Endodermal cell (in vitro differentiated cells): ENCODE results near the gene TBC1D32. TPM values are rescaled to one million over a fixed set of nuclear protein-coding genes. Genes with fewer than 3 reads are reported as not detected.

ENCODE experiments used
- DNase-seq: peaks from one replicate; pipeline ENCODE4 v3.0.0-alpha.2; 2017
- H3K27ac ChIP-seq: 2 replicates; pipeline ENCODE4 v1.5.1; 2013; ENCODE audit warnings: mild to moderate bottlenecking, low read depth, low read length, moderate library complexity
- H3K27me3 ChIP-seq: 2 replicates; pipeline ENCODE4 v1.6.1; 2013; ENCODE audit warnings: mild to moderate bottlenecking, low read length, moderate library complexity; ENCODE audit not compliant: insufficient read depth, control insufficient read depth, poor library complexity, severe bottlenecking
- H3K36me3 ChIP-seq: 2 replicates; pipeline ENCODE4 v1.7.0; 2013; ENCODE audit warnings: mild to moderate bottlenecking, low read length, moderate library complexity; ENCODE audit not compliant: control insufficient read depth, insufficient read depth
- H3K4me1 ChIP-seq: one replicate; pipeline ENCODE4 v1.7.0; 2013; ENCODE audit warnings: low read length; ENCODE audit not compliant: control insufficient read depth, insufficient read depth
- H3K4me3 ChIP-seq: 2 replicates; pipeline ENCODE4 v1.5.1; 2013; ENCODE audit warnings: mild to moderate bottlenecking, low read length, moderate library complexity
- H3K9ac ChIP-seq: 2 replicates; pipeline ENCODE4 v1.6.1; 2013; ENCODE audit warnings: mild to moderate bottlenecking, low read length, moderate library complexity; ENCODE audit not compliant: poor library complexity, severe bottlenecking; ENCODE audit errors: extremely low read depth
- H3K9me3 ChIP-seq: 2 replicates; pipeline ENCODE4 v1.6.1; 2013; ENCODE audit warnings: mild to moderate bottlenecking, low read length, moderate library complexity; ENCODE audit not compliant: control insufficient read depth
- H3K27ac Mint-ChIP-seq: 2 replicates; pipeline ENCODE4 v1.8.0; 2020; ENCODE audit warnings: mixed read lengths
- H3K27me3 Mint-ChIP-seq: 2 replicates; pipeline ENCODE4 v1.8.0; 2021; ENCODE audit warnings: mild to moderate bottlenecking, mixed read lengths; ENCODE audit not compliant: insufficient read depth
- H3K36me3 Mint-ChIP-seq: 2 replicates; pipeline ENCODE4 v1.8.0; 2020; ENCODE audit warnings: low read depth, mixed read lengths
- H3K4me1 Mint-ChIP-seq: 2 replicates; pipeline ENCODE4 v1.8.0; 2020; ENCODE audit warnings: mixed read lengths
- H3K4me3 Mint-ChIP-seq: 2 replicates; pipeline ENCODE4 v1.8.0; 2020; ENCODE audit warnings: mild to moderate bottlenecking, moderate library complexity, mixed read lengths
- H3K9me3 Mint-ChIP-seq: 2 replicates; pipeline ENCODE4 v1.8.0; 2020; ENCODE audit warnings: mild to moderate bottlenecking, mixed read lengths
- CTCF ChIP-seq: fragments of 200-600 bp; sonication (generic); conservative IDR thresholded peaks from 2 replicates; pipeline ENCODE4 v1.5.0; 2021; ENCODE audit warnings: antibody characterized with exemption, mild to moderate bottlenecking
- WGBS, 2 experiments: methylation state at CpG; one replicate each; pipeline versions ENCODE4 v1.1.5 to v1.1.7; 2013; ENCODE audit warnings: missing lambda C conversion rate in 2 of 2, mixed read lengths in 1 of 2; ENCODE audit not compliant: insufficient coverage in 1 of 2, insufficient read length in 1 of 2; 5-methylcytosine and 5-hydroxymethylcytosine counted together
- total RNA-seq, 2 donors: library from RNA; stranded (reverse); fragmentation: NEBNext Ultra II Directional in 1 of 2; extraction: Animal tissue kit (Norgen Biotek cat#: 25700) in 1 of 2; gene quantifications; 2 replicates in 1 of 2; 3 replicates in 1 of 2; pipeline ENCODE4 v1.2.1, GENCODE V29; 2021

The TBC1D32 gene
- total RNA-seq, 2 donors from 2014 or later, result 16.5 to 21.4 TPM

GRCh38 chr6:121171879-121172278 lies 162.4 kb downstream of the TBC1D32 start:
- H3K27ac Mint-ChIP-seq, result no peak overlapping the region
- TF ChIP-seq CTCF, result no peak
- H3K4me1 ChIP-seq, result no peaks in the 10 kb centered on the region
- no peaks in the 10 kb centered on the region for H3K27me3 ChIP-seq
- no peak for DNase-seq
- H3K36me3 Mint-ChIP-seq, result peaks cover 7% of the 10 kb centered on the region
- no peaks in the 10 kb centered on the region for H3K9me3 ChIP-seq
- H3K27me3 Mint-ChIP-seq, result no peaks in the 10 kb centered on the region
- peaks cover 7% of the 10 kb centered on the region for H3K9me3 Mint-ChIP-seq
- H3K9ac ChIP-seq, result no peak overlapping the region
- no peak overlapping the region for H3K27ac ChIP-seq
- H3K4me1 Mint-ChIP-seq, result peaks cover 4% of the 10 kb centered on the region
- H3K4me3 ChIP-seq, result no peak overlapping the region
- H3K4me3 Mint-ChIP-seq, result no peak overlapping the region
- WGBS, 2 experiments, result 80 to 86% methylated on average over 1 to 4 of the region's 4 CpGs
- H3K36me3 ChIP-seq, result no peaks in the 10 kb centered on the region

GRCh38 chr6:121161886-121162285 lies 172.4 kb downstream of the TBC1D32 start:
- Histone ChIP-seq H3K27ac (no peak overlapping the region), H3K27me3 (no peaks in the 10 kb centered on the region), H3K4me1 (no peaks in the 10 kb centered on the region), H3K4me3 (no peak overlapping the region), H3K36me3 (peaks cover 3% of the 10 kb centered on the region), H3K9ac (no peak overlapping the region), H3K9me3 (peaks cover 3% of the 10 kb centered on the region)
- Mint-ChIP-seq H3K9me3 (peaks cover 4% of the 10 kb centered on the region), H3K4me1 (no peaks in the 10 kb centered on the region), H3K36me3 (peaks cover 18% of the 10 kb centered on the region), H3K27ac (no peak overlapping the region), H3K4me3 (no peak overlapping the region), H3K27me3 (no peaks in the 10 kb centered on the region)
- no peak for DNase-seq
- TF ChIP-seq CTCF, result no peak

DNA sequence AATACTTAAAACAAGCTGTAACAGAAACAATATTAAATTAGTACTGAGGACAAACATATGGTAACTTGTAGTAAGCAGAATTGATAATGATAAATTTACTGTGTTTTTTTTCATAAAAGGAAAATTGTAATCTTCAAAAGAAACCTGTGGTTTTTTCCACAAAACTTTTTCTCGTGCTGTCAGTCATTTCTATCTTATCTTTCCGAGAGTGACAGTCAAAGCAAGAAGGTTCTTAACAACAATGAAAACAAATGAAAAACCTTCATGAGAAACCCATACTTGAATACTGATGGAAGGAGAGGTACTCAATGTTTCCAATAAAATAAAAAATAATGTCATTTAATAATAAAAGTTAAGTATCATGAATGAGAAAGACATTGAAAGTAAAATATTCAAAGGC lies 174.0 kb downstream of the TBC1D32 start:
- Mint-ChIP-seq H3K27ac (no peak overlapping the region), H3K9me3 (peaks cover 7% of the 10 kb centered on the region), H3K27me3 (no peaks in the 10 kb centered on the region), H3K36me3 (peaks cover 22% of the 10 kb centered on the region), H3K4me3 (no peak overlapping the region), H3K4me1 (no peaks in the 10 kb centered on the region)
- TF ChIP-seq CTCF, result no peak
- Histone ChIP-seq H3K4me3 (no peak overlapping the region), H3K36me3 (peaks cover 3% of the 10 kb centered on the region), H3K27me3 (no peaks in the 10 kb centered on the region), H3K9me3 (peaks cover 3% of the 10 kb centered on the region), H3K4me1 (no peaks in the 10 kb centered on the region), H3K9ac (no peak overlapping the region), H3K27ac (no peak overlapping the region)
- WGBS, 2 experiments, result 100% methylated on average over 2 of the region's 2 CpGs
- DNase-seq, result no peak
